RCC 7860 (cell line): Measurements from ENCODE around the gene DKK3.

ENCODE experiments used
- DNase-seq: peaks from one replicate; pipeline ENCODE4 v3.0.0-alpha.2; 2015; ENCODE audit warnings: low spot score
- FAIRE-seq: peaks from 2 replicates; lab custom pipeline; 2012; peaks lifted over from hg19 to GRCh38; lab: Jason Lieb, UNC

Gene DKK3

DNA sequence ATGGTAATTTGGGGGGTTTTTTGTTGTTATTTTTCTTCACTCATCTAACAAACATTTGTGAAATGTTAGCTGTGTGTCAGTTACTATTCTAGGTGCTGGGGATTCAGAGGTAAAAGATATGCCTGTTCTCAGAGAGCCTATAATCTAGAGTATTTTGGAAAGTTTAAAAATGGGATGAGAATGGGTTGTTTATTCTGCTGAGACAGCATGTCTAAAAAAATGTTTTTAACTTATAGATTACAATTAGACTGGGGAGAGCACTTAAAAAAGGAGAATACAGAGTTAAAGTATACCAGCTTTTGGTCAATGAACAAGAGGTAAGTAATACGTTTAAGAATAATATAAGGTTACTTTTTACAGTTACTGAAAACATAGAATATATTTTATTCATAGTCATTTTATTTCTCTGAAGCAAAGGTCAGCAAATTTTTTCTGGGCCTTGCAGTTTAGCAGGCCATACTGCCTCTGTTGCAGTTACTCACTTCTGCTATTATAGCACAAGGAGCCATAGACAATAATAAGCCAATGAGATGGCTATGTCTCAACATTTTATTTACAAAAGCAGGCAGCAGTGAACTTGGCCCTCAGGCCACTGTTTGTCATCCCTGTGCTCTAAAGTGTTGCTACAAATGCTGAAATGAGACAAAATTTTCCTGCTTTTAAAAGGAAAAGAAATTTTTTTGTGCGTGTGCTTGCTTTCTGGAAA, 60.0 kb downstream of the DKK3 start:
- FAIRE-seq (no peak), DNase-seq (no peak)

DNA sequence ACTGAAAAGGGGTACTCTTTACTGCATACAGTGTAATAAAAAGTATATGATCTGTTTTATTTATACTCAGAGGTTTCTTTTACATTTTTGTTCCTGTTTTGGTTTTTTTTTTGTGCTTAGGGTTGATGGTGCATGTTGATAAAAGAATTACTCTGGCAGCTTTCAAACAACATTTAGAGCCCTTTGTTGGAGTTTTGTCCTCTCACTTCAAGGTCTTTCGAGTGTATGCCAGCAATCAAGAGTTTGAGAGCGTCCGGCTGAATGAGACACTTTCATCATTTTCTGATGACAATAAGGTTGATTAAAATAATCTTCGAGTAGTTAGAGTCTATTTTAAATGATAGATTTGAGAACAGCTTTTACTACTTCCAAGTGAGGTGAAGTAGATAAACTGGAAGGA, 60.6 kb downstream of the DKK3 start:
- DNase-seq (no peak), FAIRE-seq (no peak)

DNA sequence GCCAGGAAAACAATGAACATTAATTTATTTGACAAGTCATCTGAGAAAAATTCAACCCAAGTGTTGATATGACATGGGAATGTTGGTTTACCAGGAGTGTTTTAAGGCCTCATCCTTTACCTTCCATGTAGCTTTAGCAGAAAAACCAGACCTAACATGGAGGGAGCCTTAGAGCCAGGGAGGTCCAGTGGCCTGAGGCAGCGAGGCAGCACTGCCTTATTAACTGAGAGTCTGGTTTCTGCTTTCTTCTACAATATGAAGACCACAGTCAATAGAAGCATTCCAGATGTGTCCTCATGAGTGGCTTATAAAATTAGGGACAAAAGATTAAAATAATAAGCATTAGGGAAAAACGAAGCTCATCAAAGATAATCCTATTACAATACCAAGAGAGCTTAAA, 61.5 kb downstream of the DKK3 start:
- DNase-seq (no peak), FAIRE-seq (no peak)

DNA sequence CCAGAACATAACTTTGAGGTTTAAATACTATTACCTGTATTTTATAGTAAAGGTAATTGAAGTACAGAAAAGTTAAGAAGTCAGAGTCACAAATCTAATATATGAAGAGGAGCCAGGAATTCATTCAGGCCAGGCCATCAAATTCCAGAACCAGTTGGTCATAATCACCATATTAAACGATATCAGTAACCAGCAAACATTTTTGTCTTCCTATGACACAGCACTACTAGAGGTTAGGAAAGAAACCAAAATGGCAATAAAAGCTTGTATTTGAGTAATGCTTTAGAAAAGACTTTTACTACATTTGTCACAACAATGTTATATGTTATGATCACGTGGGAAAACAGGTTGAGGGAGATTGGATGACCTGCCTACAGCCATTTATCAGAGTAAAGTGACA, 62.2 kb downstream of the DKK3 start:
- DNase-seq (peak; percentile 17), FAIRE-seq (no peak)

DNA sequence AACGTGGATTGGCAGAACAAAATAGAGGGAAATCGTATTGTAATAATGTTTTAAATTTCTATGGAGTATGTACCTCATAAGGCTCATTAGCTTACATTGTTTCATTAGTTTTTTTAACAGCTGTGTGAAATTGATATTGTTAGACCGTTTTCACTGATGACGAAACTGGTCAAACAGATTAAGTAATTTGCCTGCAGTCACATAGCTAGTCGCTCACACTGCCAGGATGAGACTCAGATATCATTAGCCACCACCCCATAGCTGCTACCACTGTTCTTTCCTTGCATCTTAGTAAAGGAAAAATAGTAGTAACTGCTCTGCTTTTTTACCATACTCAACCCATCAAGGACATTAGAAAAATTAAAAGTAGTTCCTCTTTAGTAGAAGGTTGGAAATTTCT, 64.0 kb downstream of the DKK3 start:
- no peak for FAIRE-seq
- no peak for DNase-seq

DNA sequence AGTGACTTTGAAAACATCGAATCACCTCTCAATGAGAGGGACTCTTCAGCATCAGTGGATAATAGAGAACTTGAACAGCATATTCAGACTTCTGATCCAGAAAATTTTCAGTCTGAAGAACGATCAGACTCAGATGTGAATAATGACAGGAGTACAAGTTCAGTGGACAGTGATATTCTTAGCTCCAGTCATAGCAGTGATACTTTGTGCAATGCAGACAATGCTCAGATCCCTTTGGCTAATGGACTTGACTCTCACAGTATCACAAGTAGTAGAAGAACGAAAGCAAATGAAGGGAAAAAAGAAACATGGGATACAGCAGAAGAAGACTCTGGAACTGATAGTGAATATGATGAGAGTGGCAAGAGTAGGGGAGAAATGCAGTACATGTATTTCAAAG, 65.8 kb downstream of the DKK3 start:
- no peak for FAIRE-seq
- no peak for DNase-seq

DNA sequence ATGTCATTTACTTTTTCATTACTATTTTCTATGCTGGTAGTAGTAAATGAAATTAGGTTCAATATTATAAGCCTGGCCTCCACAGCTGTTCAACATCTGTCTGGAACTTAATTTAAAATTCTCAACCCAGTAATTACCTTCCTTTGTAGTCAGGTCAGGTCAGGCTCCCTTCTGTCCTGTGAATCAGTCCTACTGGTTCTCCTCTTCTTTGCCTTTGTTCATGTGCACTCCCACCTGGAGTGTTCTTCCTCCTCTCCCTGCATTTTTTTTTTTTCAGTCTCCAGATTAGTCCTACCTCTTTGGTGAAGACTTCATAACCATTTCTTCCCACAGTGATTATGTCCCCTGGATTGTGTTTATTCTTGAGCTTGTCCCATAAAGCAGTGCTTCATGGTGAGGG, 67.9 kb downstream of the DKK3 start:
- no peak for FAIRE-seq
- no peak for DNase-seq

DNA sequence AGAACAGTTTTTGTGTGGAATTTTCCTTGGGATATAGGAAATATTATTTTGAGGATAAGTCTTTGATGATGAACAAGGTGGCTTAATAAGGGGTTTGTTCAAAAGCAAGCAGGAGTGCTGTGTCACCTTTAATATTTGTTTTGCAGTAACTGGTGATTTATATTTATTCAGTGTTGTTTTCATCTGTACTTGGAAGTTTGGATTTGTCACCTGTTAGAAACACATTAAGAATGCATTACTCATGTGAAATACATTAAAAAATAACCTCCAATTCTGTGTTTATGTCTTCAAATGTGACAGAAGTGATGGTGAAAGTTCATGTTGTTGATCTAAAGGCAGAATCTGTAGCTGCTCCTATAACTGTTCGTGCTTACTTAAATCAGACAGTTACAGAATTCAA, 70.5 kb downstream of the DKK3 start:
- DNase-seq (no peak), FAIRE-seq (no peak)

DNA sequence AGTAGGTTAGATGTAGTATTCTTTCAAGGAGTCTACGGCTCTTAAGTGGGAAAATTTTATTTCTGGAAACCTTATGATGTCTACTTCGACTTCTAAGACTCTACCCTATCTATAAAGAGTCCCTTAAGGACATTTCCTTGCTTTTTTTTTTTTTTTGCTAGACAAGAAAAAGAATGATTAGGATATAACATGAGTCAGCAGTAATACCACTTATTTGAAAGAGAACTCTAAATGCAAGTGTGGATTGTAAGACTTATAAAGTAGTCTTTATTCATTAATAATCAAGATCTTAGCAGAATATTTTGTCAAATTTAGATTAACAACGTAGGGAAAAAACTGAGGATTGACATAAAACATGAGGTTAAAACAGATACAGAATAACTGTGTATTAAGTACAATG, 71.0 kb downstream of the DKK3 start:
- FAIRE-seq = no peak
- DNase-seq = no peak

DNA sequence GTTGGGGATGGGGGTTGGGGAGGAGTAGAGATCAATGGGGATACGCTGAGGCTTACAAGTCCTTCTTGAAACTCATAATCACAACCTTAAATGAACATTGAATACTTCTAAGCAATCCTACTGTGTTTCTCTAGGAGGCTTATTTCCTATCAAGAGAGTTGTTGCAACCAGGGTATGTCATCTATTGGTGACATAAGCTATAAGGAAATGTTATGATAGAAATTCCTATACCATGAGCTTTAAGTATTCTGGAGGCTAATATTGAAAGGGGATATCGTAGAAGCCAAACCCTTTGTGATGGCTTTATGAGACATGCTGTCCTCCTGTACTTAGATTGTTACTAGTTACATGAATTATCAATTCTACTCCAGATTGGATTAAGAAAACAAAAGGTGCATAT, 72.9 kb downstream of the DKK3 start:
- no peak for DNase-seq
- no peak for FAIRE-seq

DNA sequence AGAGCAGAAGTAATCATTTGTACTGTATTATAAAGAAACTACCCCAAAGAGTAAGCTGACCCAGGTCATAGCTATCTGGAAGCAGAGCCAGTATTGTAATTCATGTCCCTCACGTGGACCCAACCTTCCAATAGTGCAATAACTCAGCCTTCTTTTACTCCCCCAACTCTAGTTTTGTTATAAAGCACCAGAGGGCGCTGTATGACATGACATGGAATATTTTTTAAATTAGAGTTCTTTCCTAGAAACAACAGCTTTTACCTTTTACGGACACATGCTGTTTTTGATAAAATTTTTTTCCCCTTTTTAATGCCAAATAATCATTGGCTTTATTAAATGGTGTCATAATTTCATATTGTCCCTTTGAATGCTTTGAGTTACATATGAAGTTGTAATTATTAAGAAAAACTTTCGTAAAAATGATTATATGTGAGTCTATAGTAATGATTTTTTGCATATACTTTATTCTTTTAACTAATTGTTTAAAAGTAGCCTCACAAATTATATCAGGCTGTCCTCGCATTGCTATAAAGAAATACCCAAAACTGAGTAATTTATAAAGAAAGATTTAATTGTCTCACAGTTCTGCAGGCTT, 76.9 kb downstream of the DKK3 start:
- DNase-seq (peak; percentile 48), FAIRE-seq (peak; percentile 63)

DNA sequence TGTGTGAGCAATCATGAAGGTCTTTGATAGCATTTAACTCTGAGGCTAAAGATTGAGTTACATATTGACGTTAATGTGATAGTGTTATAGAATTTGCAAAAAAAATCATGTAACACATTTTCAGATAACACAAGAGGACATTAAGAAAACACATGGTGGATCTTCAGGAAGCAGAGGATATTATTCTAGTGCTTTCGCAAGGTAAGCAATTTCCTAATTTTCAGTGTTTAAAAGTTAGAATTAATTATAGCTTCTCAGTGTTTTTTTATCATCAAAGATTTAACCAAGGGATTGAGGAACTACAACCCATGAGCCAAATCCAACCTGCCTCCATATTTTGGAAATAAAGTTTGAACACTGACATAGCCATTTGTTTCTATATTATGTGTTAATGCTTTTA, 78.5 kb downstream of the DKK3 start:
- FAIRE-seq (no peak), DNase-seq (no peak)

DNA sequence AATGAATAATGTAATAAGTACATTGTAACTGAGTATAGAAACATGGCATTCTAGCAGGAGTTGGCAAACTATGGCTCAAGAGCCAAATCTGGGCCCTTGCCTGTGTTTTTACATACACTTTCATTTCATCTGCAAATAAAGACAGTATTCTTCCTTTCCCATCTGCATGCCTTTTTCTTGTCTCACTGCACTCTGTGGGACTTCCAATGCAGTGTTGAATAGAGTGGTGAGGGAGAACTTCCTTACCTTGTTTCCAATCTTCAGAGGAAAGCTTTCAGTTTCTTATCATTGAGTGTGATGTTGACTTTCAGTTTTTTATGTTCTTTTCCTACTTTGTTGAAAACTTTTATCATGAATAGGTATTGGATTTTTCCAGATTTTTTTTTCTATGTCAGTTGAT, 84.6 kb downstream of the DKK3 start:
- DNase-seq (no peak), FAIRE-seq (no peak)

DNA sequence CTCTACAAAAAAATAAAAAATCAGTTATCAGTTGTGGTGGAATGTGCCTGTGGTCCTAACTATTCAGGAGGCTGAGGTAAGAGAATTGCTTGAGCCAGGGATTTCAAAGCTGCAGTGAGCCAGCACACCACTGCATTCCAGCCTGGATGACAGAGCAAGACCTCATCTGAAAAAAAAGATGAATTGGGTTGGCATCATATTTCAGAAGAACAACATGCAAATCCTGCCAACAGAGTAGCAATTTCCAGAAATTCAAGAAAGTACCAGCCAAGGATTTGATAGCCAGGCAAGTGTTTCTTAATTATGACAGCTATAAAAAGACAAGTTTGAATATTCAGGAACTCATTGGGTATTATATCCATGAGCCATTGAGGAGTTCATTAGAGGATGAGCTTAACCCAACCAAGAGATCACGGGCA, 91.4 kb downstream of the DKK3 start:
- DNase-seq (peak; percentile 43), FAIRE-seq (no peak)

DNA sequence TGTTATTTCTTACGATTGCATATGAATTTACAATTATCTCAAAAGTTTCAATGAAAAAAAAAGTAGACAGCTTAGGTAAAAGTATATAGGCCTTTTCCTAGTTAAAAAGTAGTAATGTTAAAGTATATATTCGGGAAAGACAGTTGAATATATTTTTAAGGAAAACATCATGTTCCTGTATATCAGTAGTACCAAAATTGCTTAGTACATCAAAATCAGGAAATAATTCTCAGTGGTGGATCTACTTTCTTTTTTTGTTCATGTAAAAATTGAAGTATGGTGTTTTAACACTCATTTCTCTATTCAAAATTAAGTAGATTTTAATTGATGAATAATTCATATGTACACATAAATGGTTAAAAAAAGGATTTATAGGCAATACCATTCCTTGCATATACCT, 92.8 kb downstream of the DKK3 start:
- DNase-seq = no peak
- no peak for FAIRE-seq

DNA sequence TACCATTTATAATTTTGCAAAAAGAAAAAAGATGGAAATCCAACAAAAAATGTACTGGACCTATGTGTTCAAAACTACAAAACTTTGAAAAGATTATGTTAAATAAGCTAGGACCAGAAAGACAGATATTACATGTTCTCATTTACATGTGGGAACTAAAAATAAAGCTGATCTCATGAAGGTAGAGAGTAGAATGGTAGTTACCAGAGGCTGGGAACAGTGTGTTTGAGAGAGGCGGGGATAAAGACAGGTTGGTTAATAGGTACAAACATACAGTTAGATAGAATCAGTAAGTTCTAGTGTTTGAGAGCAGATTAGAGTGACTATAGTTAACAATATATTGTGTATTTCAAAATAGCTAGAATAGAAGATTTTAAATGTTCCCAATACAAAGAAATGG, 95.0 kb downstream of the DKK3 start:
- FAIRE-seq = no peak
- DNase-seq = no peak
